ENCODE measurements around the gene MGAT3.

MGAT3 gene

GRCh38 chr22:39429186-39429585, 27.6 kb upstream of the MGAT3 start:
- no peak for DNase-seq

GRCh38 chr22:39429916-39430575, 26.8 kb upstream of the MGAT3 start:
- DNase-seq: no peak

GRCh38 chr22:39430576-39431150, 26.1 kb upstream of the MGAT3 start:
- no peak for DNase-seq

GRCh38 chr22:39431216-39431801, 25.5 kb upstream of the MGAT3 start:
- DNase-seq: no peak

- DNase-seq: no peak
Measured at GRCh38 chr22:39431821-39432251, 25.0 kb upstream of the MGAT3 start.

GRCh38 chr22:39432361-39432811, 24.4 kb upstream of the MGAT3 start:
- DNase-seq: no peak

- no peak for DNase-seq
Measured at GRCh38 chr22:39433476-39434242, 23.2 kb upstream of the MGAT3 start.

- DNase-seq: no peak
Measured at GRCh38 chr22:39434243-39434653, 22.6 kb upstream of the MGAT3 start.

- DNase-seq: no peak
Measured at GRCh38 chr22:39434721-39435120, 22.1 kb upstream of the MGAT3 start.

GRCh38 chr22:39435616-39436015, 21.2 kb upstream of the MGAT3 start:
- DNase-seq: no peak

GRCh38 chr22:39437791-39438704, 18.8 kb upstream of the MGAT3 start:
- DNase-seq: no peak

- no peak for DNase-seq
Measured at GRCh38 chr22:39439170-39439569, 17.6 kb upstream of the MGAT3 start.

GRCh38 chr22:39443398-39443797, 13.4 kb upstream of the MGAT3 start:
- no peak for DNase-seq

- no peak for DNase-seq
Measured at GRCh38 chr22:39444247-39444800, 12.5 kb upstream of the MGAT3 start.

- DNase-seq: no peak
Measured at GRCh38 chr22:39444937-39445465, 11.8 kb upstream of the MGAT3 start.

GRCh38 chr22:39445678-39446077, 11.1 kb upstream of the MGAT3 start:
- no peak for DNase-seq

- no peak for DNase-seq
Measured at GRCh38 chr22:39446239-39446721, 10.5 kb upstream of the MGAT3 start.

GRCh38 chr22:39448205-39449054, 8.4 kb upstream of the MGAT3 start:
- no peak for DNase-seq

- no peak for DNase-seq
Measured at GRCh38 chr22:39449708-39450107, 7.1 kb upstream of the MGAT3 start.

- DNase-seq: no peak
Measured at GRCh38 chr22:39450258-39450955, 6.4 kb upstream of the MGAT3 start.
